ENCODE results near the gene TRPM1.

- TF ChIP-seq POLR2A (IDR thresholded peaks at IDR 0.05) (no peak), CTCF (IDR thresholded peaks at IDR 0.05) (no peak), POLR2AphosphoS5 (IDR thresholded peaks at IDR 0.05) (no peak)
Measured at GRCh38 chr15:31051496-31052080, 49.9 kb downstream of the TRPM1 start.
